ENCODE measurements around the gene FASN. TPM values are rescaled to one million over a fixed set of nuclear protein-coding genes. Genes with fewer than 3 reads are reported as not detected.

FASN gene
- total and polyA plus RNA-seq, 7 experiments from 2014 or later, result 0.96 to 168 (median 26.7) TPM

DNA sequence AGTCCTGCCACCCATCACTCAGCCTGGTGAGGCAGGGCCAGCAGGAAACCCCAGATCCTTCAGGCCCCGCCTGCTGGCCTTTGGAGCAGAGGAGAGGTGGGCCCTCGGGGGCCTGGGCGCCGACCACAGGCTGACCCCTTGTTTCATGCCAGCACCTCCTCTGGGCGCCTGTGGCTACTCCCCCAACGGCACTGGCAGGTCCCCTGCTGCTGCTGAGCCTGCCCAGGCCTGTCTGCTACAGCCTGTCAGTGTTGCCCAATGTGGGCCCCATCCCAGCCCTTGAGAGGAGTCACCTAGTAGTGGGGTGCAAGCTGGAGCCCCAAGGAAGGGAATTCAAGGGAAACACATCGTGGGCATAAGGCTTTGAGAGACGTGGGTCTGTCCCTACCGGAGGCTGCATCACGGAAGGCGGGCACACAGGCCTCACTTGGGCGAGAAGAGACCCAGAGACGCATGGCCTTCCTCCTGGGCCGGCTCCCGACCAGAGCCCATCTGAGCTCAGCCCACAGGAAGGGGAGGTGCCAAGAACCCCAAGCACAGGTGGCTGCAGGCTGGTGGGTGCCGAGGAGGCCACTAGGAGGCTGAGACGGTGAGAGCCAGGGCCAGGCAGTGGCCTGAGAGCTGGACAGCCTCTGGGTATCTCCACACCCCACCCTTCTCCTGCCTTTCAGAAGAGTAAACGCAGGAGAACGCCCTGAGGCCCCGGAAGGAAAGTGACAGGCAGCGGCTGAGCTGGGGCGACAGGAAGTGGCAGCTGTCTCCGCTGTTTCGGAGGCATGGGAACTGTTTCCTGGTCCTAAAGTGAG lies 8.0 kb upstream of the FASN start:
- ATAC-seq, result peak; percentile 89
- DNase-seq, result peak; percentile 14 to 69 (median 56)
- Histone ChIP-seq H3K27me3 (ENCODE audit: control insufficient read depth in 2 of 2, insufficient read depth in 2 of 2, low read length in 2 of 2) (no peaks in the 10 kb centered on the region), H3K4me3 (ENCODE audit: low read length) (peak overlapping the region; percentile 73), H3K4me1 (ENCODE audit: control insufficient read depth in 2 of 2, insufficient read depth in 2 of 2, low read length in 2 of 2) (peaks cover 17 to 25% of the 10 kb centered on the region in 2 donors), H3K36me3 (ENCODE audit: control insufficient read depth in 2 of 3, insufficient read depth in 3 of 3, low read length in 3 of 3) (no peaks in the 10 kb centered on the region), H3K27ac (ENCODE audit: low read depth, low read length) (peak overlapping the region; percentile 89), H3K9me3 (ENCODE audit: control insufficient read depth in 2 of 3, low read length in 3 of 3) (no peaks in the 10 kb centered on the region)
- peaks cover 0 to 3% (median 0%) of the 10 kb centered on the region in 5 donors for H3K36me3 Mint-ChIP-seq
- H3K27ac Mint-ChIP-seq, result peak overlapping the region; percentile 95 to 99 (median 97)
- H3K27me3 Mint-ChIP-seq, result no peaks in the 10 kb centered on the region
- POLR2A ChIA-PET, result interaction anchor here (0.8 to 2.9 kb wide), 20 partner anchors 8 to 192 kb away, joined by 3 to 45 read pairs (median 4); partner anchors contain the start of genes DCXR, DUS1L and FASN
- intact Hi-C loops (cut with micrococcal nuclease), result loop anchor here (1.0 to 2.0 kb wide), 5 partner anchors 14 to 49 kb away; no protein-coding TSS in a partner anchor
- H3K9me3 Mint-ChIP-seq, result no peaks in the 10 kb centered on the region
- peak overlapping the region; percentile 87 to 94 (median 90) for H3K4me3 Mint-ChIP-seq
- CTCF ChIA-PET, result interaction anchor here (0.9 to 2.7 kb wide), 9 partner anchors 11 to 86 kb away, joined by 3 to 14 read pairs (median 5); partner anchors contain the start of gene DCXR
- peaks cover 18 to 44% (median 32%) of the 10 kb centered on the region in 7 donors for H3K4me1 Mint-ChIP-seq

DNA sequence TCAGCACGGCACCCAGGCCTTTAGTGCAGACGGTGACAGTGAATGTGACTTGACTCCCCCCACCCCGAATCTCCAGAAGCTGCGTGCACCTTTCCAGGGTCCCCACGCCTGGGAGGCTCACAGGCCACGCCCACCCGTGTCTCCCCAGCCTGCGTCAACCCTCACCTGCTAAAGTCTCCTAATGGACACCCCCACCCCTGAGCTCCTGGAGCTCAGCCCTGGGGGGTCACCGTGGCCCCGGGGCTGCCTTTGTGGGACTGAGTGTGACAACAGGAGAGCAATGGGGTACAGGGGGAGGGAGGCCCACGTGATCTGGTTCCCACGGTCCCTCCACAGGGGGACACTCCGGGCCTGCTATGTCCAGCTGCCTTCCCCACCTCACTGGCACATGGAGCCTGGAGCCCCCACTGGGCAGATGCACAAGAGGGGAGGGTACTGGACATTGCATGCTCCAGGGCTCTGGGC lies 7.4 kb upstream of the FASN start:
- DNase-seq, result peak in 1 of 9 donors; percentile 9
- H3K27ac Mint-ChIP-seq, result peak overlapping the region; percentile 80 to 99 (median 96)
- ChIA-PET POLR2A (interaction anchor here (0.8 to 2.9 kb wide), 15 partner anchors 7 to 96 kb away, joined by 3 to 45 read pairs (median 5); partner anchors contain the start of genes DCXR, DUS1L and FASN), CTCF (interaction anchor here (1.1 to 2.7 kb wide), 6 partner anchors 16 to 68 kb away, joined by 3 to 14 read pairs (median 8); partner anchors contain the start of gene DCXR)
- peak overlapping the region; percentile 89 for H3K27ac ChIP-seq (ENCODE audit: low read depth, low read length)
- H3K4me1 Mint-ChIP-seq, result peaks cover 18 to 48% (median 32%) of the 10 kb centered on the region in 7 donors
- H3K27me3 Mint-ChIP-seq, result no peaks in the 10 kb centered on the region
- intact Hi-C loops (cut with micrococcal nuclease), result no loop called here
- peak overlapping the region; percentile 51 to 94 (median 90) for H3K4me3 Mint-ChIP-seq
- no peak for ATAC-seq
- H3K36me3 Mint-ChIP-seq, result peaks cover 0 to 3% (median 0%) of the 10 kb centered on the region in 5 donors
- no peaks in the 10 kb centered on the region for H3K36me3 ChIP-seq (ENCODE audit: control insufficient read depth in 2 of 3, insufficient read depth in 3 of 3, low read length in 3 of 3)
- no peaks in the 10 kb centered on the region for H3K9me3 Mint-ChIP-seq
- H3K4me3 ChIP-seq (ENCODE audit: low read length), result peak overlapping the region; percentile 73
- no peaks in the 10 kb centered on the region for H3K9me3 ChIP-seq (ENCODE audit: control insufficient read depth in 2 of 3, low read length in 3 of 3)
- no peaks in the 10 kb centered on the region for H3K27me3 ChIP-seq (ENCODE audit: control insufficient read depth in 2 of 2, insufficient read depth in 2 of 2, low read length in 2 of 2)
- peaks cover 17 to 25% of the 10 kb centered on the region in 2 donors for H3K4me1 ChIP-seq (ENCODE audit: control insufficient read depth in 2 of 2, insufficient read depth in 2 of 2, low read length in 2 of 2)

DNA sequence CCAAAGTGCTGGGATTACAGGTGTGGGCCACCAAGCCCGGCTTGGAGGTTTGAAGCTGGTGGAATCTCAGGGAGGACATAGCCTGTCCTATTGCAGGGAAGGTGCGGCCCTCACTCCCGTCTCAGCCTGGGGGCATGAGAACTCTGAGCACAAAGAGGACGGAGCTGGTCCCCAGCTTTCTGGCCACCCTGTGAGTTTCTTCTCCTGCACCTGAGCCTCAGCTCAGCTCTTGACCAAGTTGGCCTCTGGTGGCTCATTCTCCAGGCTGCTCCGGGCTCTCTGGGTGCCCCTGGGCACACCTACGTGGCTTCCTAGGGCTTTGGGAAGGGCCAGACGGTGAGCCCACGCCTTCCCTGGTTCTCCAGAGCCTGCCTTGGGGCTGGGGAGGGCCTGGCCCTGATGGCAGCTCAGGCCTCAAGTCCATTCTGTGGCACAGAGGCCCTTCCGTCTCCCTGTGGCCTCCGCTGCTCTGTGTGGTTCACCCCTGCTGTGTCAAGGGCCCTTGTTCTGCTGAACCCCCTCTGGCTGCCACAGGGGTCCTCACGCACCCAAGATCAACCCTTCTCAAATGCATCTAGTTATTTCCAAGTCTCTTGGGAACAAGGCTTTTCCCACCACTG lies 6.9 kb upstream of the FASN start:
- Histone ChIP-seq H3K4me3 (ENCODE audit: low read length) (no peak overlapping the region), H3K9me3 (ENCODE audit: control insufficient read depth in 2 of 3, low read length in 3 of 3) (no peaks in the 10 kb centered on the region), H3K27me3 (ENCODE audit: control insufficient read depth in 2 of 2, insufficient read depth in 2 of 2, low read length in 2 of 2) (no peaks in the 10 kb centered on the region), H3K27ac (ENCODE audit: low read depth, low read length) (peak overlapping the region; percentile 89), H3K4me1 (ENCODE audit: control insufficient read depth in 2 of 2, insufficient read depth in 2 of 2, low read length in 2 of 2) (peaks cover 17 to 25% of the 10 kb centered on the region in 2 donors), H3K36me3 (ENCODE audit: control insufficient read depth in 2 of 3, insufficient read depth in 3 of 3, low read length in 3 of 3) (no peaks in the 10 kb centered on the region)
- Mint-ChIP-seq H3K27me3 (no peaks in the 10 kb centered on the region), H3K4me3 (peak overlapping the region in 9 of 10 donors; percentile 45 to 94 (median 61)), H3K36me3 (peaks cover 0 to 3% (median 0%) of the 10 kb centered on the region in 5 donors), H3K27ac (peak overlapping the region; percentile 70 to 99 (median 95)), H3K9me3 (no peaks in the 10 kb centered on the region), H3K4me1 (peaks cover 18 to 53% (median 32%) of the 10 kb centered on the region in 7 donors)
- ATAC-seq, result no peak
- intact Hi-C loops (cut with micrococcal nuclease), result no loop called here
- ChIA-PET CTCF (interaction anchor here (2.7 kb wide), 1 partner anchor 16 kb away, joined by 14 read pairs; no protein-coding TSS in a partner anchor), POLR2A (interaction anchor here (1.6 to 2.9 kb wide), 5 partner anchors 11 to 67 kb away, joined by 3 to 45 read pairs (median 9); partner anchors contain the start of genes DCXR and DUS1L)
- no peak for DNase-seq

DNA sequence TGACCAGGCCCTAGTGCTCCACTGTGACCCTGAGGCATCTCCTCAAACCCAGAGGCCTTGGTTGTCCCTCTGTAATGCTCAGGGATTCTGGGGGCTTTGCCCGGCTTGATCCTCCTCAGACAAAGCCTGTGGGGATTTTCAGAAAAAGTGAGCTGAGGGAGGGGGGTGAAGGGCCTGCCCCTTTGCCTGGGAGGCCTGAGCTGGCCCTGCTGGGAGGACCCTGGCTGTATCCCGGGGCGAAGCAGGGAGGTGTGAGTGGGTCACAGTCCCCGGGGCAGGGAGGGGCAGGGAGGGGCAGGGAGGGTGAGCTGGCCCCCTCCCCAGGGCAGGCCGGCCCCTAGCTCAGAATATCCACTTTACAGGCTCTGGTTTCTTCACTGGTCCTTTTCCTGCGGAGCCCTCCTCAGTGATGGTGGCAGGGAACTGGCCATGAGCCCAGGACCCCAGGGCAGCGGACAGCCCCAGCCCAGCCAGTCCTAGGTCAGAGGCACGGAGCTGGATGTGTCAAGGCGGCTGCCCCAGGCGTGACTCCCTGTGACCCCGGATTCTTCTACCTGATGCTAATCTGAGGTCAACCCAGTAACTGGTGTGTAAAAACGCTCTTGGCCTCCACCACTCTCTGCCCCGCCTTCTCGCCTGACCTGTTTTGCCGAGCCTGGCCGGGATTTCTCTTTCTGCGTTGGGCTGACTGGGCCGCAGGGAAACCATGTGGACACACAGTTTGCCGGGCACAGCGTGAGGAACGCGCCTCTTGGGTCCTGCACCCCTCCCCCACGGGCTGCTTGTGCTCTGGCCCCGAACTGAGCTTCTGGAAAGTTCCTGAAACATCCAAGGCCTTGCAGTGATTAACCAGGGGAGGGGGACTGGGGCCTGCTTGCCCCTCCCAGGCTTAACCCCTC lies 5.8 kb upstream of the FASN start:
- no peaks in the 10 kb centered on the region for H3K9me3 ChIP-seq (ENCODE audit: control insufficient read depth in 2 of 3, low read length in 3 of 3)
- H3K27ac ChIP-seq (ENCODE audit: low read depth, low read length), result no peak overlapping the region
- no peaks in the 10 kb centered on the region for H3K36me3 ChIP-seq (ENCODE audit: control insufficient read depth in 2 of 3, insufficient read depth in 3 of 3, low read length in 3 of 3)
- peak overlapping the region in 6 of 9 donors; percentile 21 to 91 (median 73) for H3K27ac Mint-ChIP-seq
- DNase-seq (no peak), ATAC-seq (no peak)
- H3K4me3 ChIP-seq (ENCODE audit: low read length), result no peak overlapping the region
- H3K36me3 Mint-ChIP-seq, result peaks cover 0 to 3% (median 0%) of the 10 kb centered on the region in 5 donors
- peaks cover 17 to 25% of the 10 kb centered on the region in 2 donors for H3K4me1 ChIP-seq (ENCODE audit: control insufficient read depth in 2 of 2, insufficient read depth in 2 of 2, low read length in 2 of 2)
- H3K9me3 Mint-ChIP-seq, result no peaks in the 10 kb centered on the region
- intact Hi-C loops (cut with micrococcal nuclease), result no loop called here
- H3K4me1 Mint-ChIP-seq, result peaks cover 18 to 51% (median 30%) of the 10 kb centered on the region in 7 donors
- POLR2A ChIA-PET, result interaction anchor here (0.7 to 2.9 kb wide), 4 partner anchors 16 to 23 kb away, joined by 3 to 45 read pairs (median 4); no protein-coding TSS in a partner anchor
- peak overlapping the region in 2 of 10 donors; percentile 39 to 49 for H3K4me3 Mint-ChIP-seq
- no peaks in the 10 kb centered on the region for H3K27me3 Mint-ChIP-seq
- H3K27me3 ChIP-seq (ENCODE audit: control insufficient read depth in 2 of 2, insufficient read depth in 2 of 2, low read length in 2 of 2), result no peaks in the 10 kb centered on the region
- CTCF ChIA-PET, result no interaction called here

DNA sequence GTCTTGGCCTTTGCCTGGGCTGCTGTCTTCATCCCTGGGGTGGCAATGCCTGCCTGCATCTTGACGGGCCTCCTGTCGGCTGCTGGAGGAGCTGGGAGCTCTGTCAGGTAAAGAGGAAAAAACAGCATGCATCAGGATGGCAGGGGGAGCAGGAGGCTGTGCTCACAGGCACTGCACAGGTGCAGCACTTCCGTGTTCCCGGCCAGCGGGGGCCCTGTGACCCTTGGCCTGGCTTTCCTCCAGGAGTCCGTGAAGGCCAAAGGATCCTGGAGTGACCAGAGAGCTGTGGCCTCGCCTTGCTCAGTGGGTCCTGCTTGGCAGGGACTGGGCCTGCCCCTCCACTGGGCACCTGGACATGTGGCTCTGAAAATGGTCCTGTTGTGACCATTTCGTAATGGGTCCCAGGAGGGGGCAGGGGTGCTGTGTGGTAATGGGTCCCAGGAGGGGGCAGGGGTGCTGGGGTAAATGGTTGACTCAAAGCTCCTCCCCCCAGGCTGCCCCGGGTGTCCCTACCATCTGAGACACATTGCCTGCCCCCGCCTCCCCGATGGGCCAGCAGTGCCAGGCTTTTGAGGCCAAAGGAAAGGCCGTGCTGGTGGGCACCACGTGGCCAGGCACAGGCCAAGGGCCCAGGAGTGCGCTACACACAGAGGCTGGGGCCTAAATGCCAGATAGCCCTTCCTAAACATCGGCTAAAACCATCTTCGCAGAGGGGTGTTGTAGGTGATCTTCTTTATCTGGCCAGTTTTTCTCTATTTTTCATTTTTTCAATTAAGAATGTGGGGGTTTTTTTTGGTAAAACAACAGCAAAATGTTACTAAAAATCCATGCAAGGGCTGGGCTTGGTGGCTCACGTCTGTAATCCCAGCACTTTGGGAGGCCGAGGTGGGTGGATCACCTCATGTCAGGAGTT lies 4.0 kb upstream of the FASN start:
- Histone ChIP-seq H3K36me3 (ENCODE audit: control insufficient read depth in 2 of 3, insufficient read depth in 3 of 3, low read length in 3 of 3) (no peaks in the 10 kb centered on the region), H3K4me3 (ENCODE audit: low read length) (no peak overlapping the region), H3K9me3 (ENCODE audit: control insufficient read depth in 2 of 3, low read length in 3 of 3) (no peaks in the 10 kb centered on the region), H3K27me3 (ENCODE audit: control insufficient read depth in 2 of 2, insufficient read depth in 2 of 2, low read length in 2 of 2) (no peaks in the 10 kb centered on the region), H3K27ac (ENCODE audit: low read depth, low read length) (no peak overlapping the region), H3K4me1 (ENCODE audit: control insufficient read depth in 2 of 2, insufficient read depth in 2 of 2, low read length in 2 of 2) (peaks cover 16 to 23% of the 10 kb centered on the region in 2 donors)
- H3K4me1 Mint-ChIP-seq, result peaks cover 15 to 33% (median 23%) of the 10 kb centered on the region in 7 donors
- no peaks in the 10 kb centered on the region for H3K9me3 Mint-ChIP-seq
- no peaks in the 10 kb centered on the region for H3K27me3 Mint-ChIP-seq
- POLR2A ChIA-PET, result interaction anchor here (0.7 to 1.3 kb wide), 2 partner anchors 22 to 25 kb away, joined by 3 read pairs; no protein-coding TSS in a partner anchor
- H3K4me3 Mint-ChIP-seq, result peak overlapping the region in 1 of 10 donors; percentile 41
- intact Hi-C loops (cut with micrococcal nuclease), result no loop called here
- CTCF ChIA-PET, result interaction anchor here (0.6 kb wide), 1 partner anchor 31 kb away, joined by 3 read pairs; no protein-coding TSS in a partner anchor
- peak overlapping the region in 7 of 9 donors; percentile 8 to 83 (median 62) for H3K27ac Mint-ChIP-seq
- ATAC-seq, result no peak
- peak in 1 of 9 donors; percentile 8 for DNase-seq
- H3K36me3 Mint-ChIP-seq, result no peaks in the 10 kb centered on the region

Measured in naive thymus-derived CD4-positive, alpha-beta T cell (primary cell).